HCT116 (cell line): ENCODE data around the gene C4orf46. TPM values are rescaled to one million over a fixed set of nuclear protein-coding genes. Genes with fewer than 3 reads are reported as not detected.

Experiments
- ATAC-seq: fragments of 200-7000 bp; cut with Tn5 transposase; 2 replicates; pipeline ENCODE4 v1.9.1; 2020; ENCODE audit warnings: mild to moderate bottlenecking, moderate library complexity
- BruUV-seq: library from RNA; stranded (reverse); fragments of 400-500 nt; replicated peaks from 2 replicates; lab custom pipeline; 2021; lab: Mats Ljungman, UMichigan
- CTCF ChIA-PET: fragments of 300-600 bp; sonication (Branson Sonifier 250); formaldehyde crosslinking; loops from one replicate; lab custom pipeline; 2021; ENCODE audit warnings: antibody characterized with exemption; lab: Charles Lee
- POLR2A ChIA-PET: fragments of 300-600, 350-600 bp; sonication (Branson Sonifier 250); formaldehyde crosslinking; loops from one replicate; lab custom pipeline; 2021; ENCODE audit warnings: antibody characterized with exemption; lab: Charles Lee
- RAD21 ChIA-PET, 2 experiments: fragments of 300-600 bp; sonication (Branson Sonifier 250); formaldehyde crosslinking; loops; one replicate each; lab custom pipeline; 2023; ENCODE audit warnings: low total read pairs in 2 of 2; ENCODE audit not compliant: uncharacterized antibody in 2 of 2, unreplicated experiment in 2 of 2, low non-redundant PET in 1 of 2; lab: Charles Lee
- DNase-seq: peaks from one replicate; pipeline ENCODE4 v3.0.0-alpha.2; 2010; ENCODE audit warnings: low read depth, low spot score
- H2AFZ ChIP-seq: fragments of 200-600 bp; shearing (Covaris generic), sonication (generic); 2 replicates; pipeline ENCODE4 v1.6.1; 2017; ENCODE audit warnings: low read depth, mixed run types, mixed read lengths, antibody characterized with exemption, low read length; ENCODE audit not compliant: poor library complexity, severe bottlenecking
- H3K27ac ChIP-seq: 2 replicates; pipeline ENCODE4 v1.5.1; 2012; ENCODE audit warnings: low read depth, low read length
- H3K27me3 ChIP-seq: fragments of 200-600 bp; sonication (generic); 2 replicates; pipeline ENCODE4 v1.6.1; 2016; ENCODE audit warnings: mixed run types, low read length, mixed read lengths; ENCODE audit not compliant: insufficient read depth
- H3K36me3 ChIP-seq, 2 experiments: fragments of 200-500 bp in 1 of 2; fragments of 200-600 bp in 1 of 2; sonication (Bioruptor generic) in 1 of 2; sonication (generic) in 1 of 2; 2 replicates each; pipeline versions ENCODE4 v1.5.1 to v1.6.1; 2014 to 2016; ENCODE audit warnings: low read length in 2 of 2, inconsistent platforms in 1 of 2, mixed read lengths in 1 of 2, mixed run types in 1 of 2; ENCODE audit not compliant: insufficient read depth in 2 of 2, control insufficient read depth in 1 of 2
- H3K4me1 ChIP-seq, 2 experiments: fragments of 200-600 bp in 1 of 2; sonication (generic) in 1 of 2; 2 replicates each; pipeline versions ENCODE4 v1.5.1 to v1.6.1; 2012 to 2017; ENCODE audit warnings: low read length in 2 of 2, inconsistent platforms in 1 of 2, mild to moderate bottlenecking in 1 of 2, mixed read lengths in 1 of 2, mixed run types in 1 of 2, moderate library complexity in 1 of 2; ENCODE audit not compliant: insufficient read depth in 2 of 2, control insufficient read depth in 1 of 2
- H3K4me2 ChIP-seq: fragments of 200-600 bp; sonication (generic); 2 replicates; pipeline ENCODE4 v1.6.1; 2017; ENCODE audit warnings: mixed run types, low read length, mixed read lengths
- H3K4me3 ChIP-seq, 2 experiments: fragments of 200-600 bp in 1 of 2; sonication (generic) in 1 of 2; replicated peaks in 1 of 2; 2 replicates each; pipeline ENCODE4 v1.5.1; 2011 to 2016; ENCODE audit warnings: low read length in 2 of 2, control low read depth in 1 of 2, low read depth in 1 of 2, mild to moderate bottlenecking in 1 of 2, mixed read lengths in 1 of 2, mixed run types in 1 of 2
- H3K79me2 ChIP-seq: fragments of 200-600 bp; sonication (generic); 2 replicates; pipeline ENCODE4 v1.6.1; 2017; ENCODE audit warnings: mild to moderate bottlenecking, mixed run types, low read length, moderate library complexity, mixed read lengths; ENCODE audit not compliant: insufficient read depth
- H3K9ac ChIP-seq: fragments of 200-600 bp; sonication (generic); 2 replicates; pipeline ENCODE4 v1.6.1; 2016; ENCODE audit warnings: low read length, mixed read lengths
- H3K9me2 ChIP-seq: fragments of 200-600 bp; sonication (generic), shearing (Covaris generic); 2 replicates; pipeline ENCODE4 v1.6.1; 2017; ENCODE audit warnings: mixed run types, mild to moderate bottlenecking, moderate library complexity; ENCODE audit not compliant: insufficient read depth
- H3K9me3 ChIP-seq, 2 experiments: fragments of 200-500 bp in 1 of 2; fragments of 200-600 bp in 1 of 2; sonication (Bioruptor generic) in 1 of 2; sonication (generic) in 1 of 2; 2 replicates each; pipeline ENCODE4 v1.6.1; 2014 to 2017; ENCODE audit warnings: low read length in 2 of 2, mixed read lengths in 2 of 2, inconsistent platforms in 1 of 2, low read depth in 1 of 2, mild to moderate bottlenecking in 1 of 2, mixed run types in 1 of 2, moderate library complexity in 1 of 2; ENCODE audit not compliant: control insufficient read depth in 1 of 2, insufficient read depth in 1 of 2
- H4K20me1 ChIP-seq: fragments of 200-600 bp; sonication (generic), shearing (Covaris generic); 2 replicates; pipeline ENCODE4 v1.6.1; 2017; ENCODE audit warnings: mixed run types, mild to moderate bottlenecking, moderate library complexity; ENCODE audit not compliant: insufficient read depth
- ATF3 ChIP-seq: IDR thresholded peaks from 2 replicates; pipeline ENCODE4 v1.6.1; 2012
- CBX3 ChIP-seq: IDR thresholded peaks from 2 replicates; pipeline ENCODE4 v1.6.1; 2012; ENCODE audit warnings: low read depth
- EGR1 ChIP-seq: IDR thresholded peaks from 2 replicates; pipeline ENCODE4 v1.6.1; 2012; ENCODE audit warnings: low read depth
- EZH2phosphoT487 ChIP-seq: fragments of 200-600 bp; IDR thresholded peaks from 2 replicates; pipeline ENCODE4 v1.6.1; 2018; ENCODE audit warnings: antibody characterized with exemption, borderline replicate concordance
- RAD21 ChIP-seq: IDR thresholded peaks from 2 replicates; pipeline ENCODE4 v1.6.1; 2012; ENCODE audit warnings: low read depth, mild to moderate bottlenecking
- ZBTB33 ChIP-seq: IDR thresholded peaks from 2 replicates; pipeline ENCODE4 v1.6.1; 2011; ENCODE audit warnings: mild to moderate bottlenecking, low read length, moderate library complexity; ENCODE audit not compliant: insufficient replicate concordance; ENCODE audit errors: extremely low read depth
- intact Hi-C: fragments of 100-400 bp; cut with micrococcal nuclease; formaldehyde crosslinking; loops from 2 replicates; pipeline ENCODE4 v1.10.0; 2022
- total RNA-seq: library from RNA; stranded (reverse); gene quantifications from one replicate; pipeline ENCODE4 v1.2.1, GENCODE V29; 2021; ENCODE audit not compliant: unreplicated experiment
- TF ChIP-seq, protein P1 (sequence below), 3 experiments: fragments of 200-600 bp in 1 of 3; sonication (generic) in 1 of 3; IDR thresholded peaks in 2 of 3; conservative IDR thresholded peaks in 1 of 3; 2 replicates each; pipeline ENCODE4 v1.5.1; 2012 to 2017; ENCODE audit warnings: low read depth in 2 of 3, low read length in 2 of 3, antibody characterized with exemption in 1 of 3, borderline replicate concordance in 1 of 3, control low read depth in 1 of 3, mild to moderate bottlenecking in 1 of 3, mixed read lengths in 1 of 3, mixed run types in 1 of 3, moderate library complexity in 1 of 3; ENCODE audit not compliant: insufficient read depth in 1 of 3
- TF ChIP-seq, protein P2 (sequence below): IDR thresholded peaks from 2 replicates; pipeline ENCODE4 v1.6.1; 2012; ENCODE audit warnings: low read depth

Gene C4orf46
- total RNA-seq, 1 experiment from 2014 or later: 16.3 TPM

DNA sequence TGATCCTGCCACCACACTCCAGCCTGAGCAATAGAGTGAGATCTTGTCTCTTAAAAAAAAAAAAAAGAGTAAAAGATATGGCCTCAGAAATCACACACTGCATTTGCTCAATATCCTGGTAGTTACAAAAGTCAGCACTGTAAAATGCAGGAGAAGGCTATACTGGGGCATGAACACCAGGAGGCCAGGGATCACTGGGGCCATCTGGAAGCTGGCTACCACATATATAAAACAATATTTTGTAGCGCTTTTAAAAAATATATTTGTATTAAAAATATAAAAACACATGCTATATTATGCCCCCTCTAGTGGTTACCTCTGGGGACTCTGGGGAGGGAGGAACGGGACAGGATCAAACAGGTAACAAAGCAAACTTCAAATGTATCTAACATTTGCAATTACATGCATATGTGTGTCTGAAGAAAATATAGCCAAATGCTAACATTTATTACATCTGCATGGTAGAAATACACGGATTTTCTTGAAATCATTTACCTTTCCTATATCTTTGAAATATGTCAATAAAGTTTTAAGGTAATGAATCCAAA, 4.0 kb downstream of the C4orf46 start:
- peaks cover 48% of the 10 kb centered on the region for H3K79me2 ChIP-seq
- DNase-seq (no peak), ATAC-seq (no peak)
- ChIA-PET CTCF (interaction anchor here (0.7 to 1.0 kb wide), 2 partner anchors 11 to 184 kb away, joined by 3 to 5 read pairs; no protein-coding TSS in a partner anchor), RAD21 (interaction anchor here in 1 of 2 experiments (0.6 kb wide), 1 partner anchor 153 kb away, joined by 3 read pairs; no protein-coding TSS in a partner anchor), POLR2A (no interaction called here)
- H3K4me1 ChIP-seq: peaks cover 5 to 10% of the 10 kb centered on the region in 2 experiments; a peak in 3 of 4 replicates
- no peaks in the 10 kb centered on the region for H3K27me3 ChIP-seq
- intact Hi-C loops: no loop called here
- H3K36me3 ChIP-seq: peaks cover 0 to 4% of the 10 kb centered on the region in 2 experiments; a peak in 1 of 4 replicates
- no peak overlapping the region for H3K4me2 ChIP-seq
- H3K9me2 ChIP-seq: no peaks in the 10 kb centered on the region
- TF ChIP-seq EGR1 (no peak), ATF3 (no peak), ZBTB33 (no peak), CBX3 (no peak), EZH2phosphoT487 (no peak), RAD21 (peak; percentile 17; the same call in 1 of the 2 replicates)
- TF ChIP-seq, protein P1, sequence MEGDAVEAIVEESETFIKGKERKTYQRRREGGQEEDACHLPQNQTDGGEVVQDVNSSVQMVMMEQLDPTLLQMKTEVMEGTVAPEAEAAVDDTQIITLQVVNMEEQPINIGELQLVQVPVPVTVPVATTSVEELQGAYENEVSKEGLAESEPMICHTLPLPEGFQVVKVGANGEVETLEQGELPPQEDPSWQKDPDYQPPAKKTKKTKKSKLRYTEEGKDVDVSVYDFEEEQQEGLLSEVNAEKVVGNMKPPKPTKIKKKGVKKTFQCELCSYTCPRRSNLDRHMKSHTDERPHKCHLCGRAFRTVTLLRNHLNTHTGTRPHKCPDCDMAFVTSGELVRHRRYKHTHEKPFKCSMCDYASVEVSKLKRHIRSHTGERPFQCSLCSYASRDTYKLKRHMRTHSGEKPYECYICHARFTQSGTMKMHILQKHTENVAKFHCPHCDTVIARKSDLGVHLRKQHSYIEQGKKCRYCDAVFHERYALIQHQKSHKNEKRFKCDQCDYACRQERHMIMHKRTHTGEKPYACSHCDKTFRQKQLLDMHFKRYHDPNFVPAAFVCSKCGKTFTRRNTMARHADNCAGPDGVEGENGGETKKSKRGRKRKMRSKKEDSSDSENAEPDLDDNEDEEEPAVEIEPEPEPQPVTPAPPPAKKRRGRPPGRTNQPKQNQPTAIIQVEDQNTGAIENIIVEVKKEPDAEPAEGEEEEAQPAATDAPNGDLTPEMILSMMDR (IDR thresholded peaks at IDR 0.05 in 2 of 3, conservative IDR thresholded peaks at IDR 0.05 in 1 of 3; ENCODE audit: borderline replicate concordance in 1 of 3, insufficient read depth in 1 of 3, low read depth in 2 of 3, low read length in 2 of 3): peak; percentile 32 to 65 (median 51); a peak in 5 of 6 replicates
- TF ChIP-seq, protein P2, sequence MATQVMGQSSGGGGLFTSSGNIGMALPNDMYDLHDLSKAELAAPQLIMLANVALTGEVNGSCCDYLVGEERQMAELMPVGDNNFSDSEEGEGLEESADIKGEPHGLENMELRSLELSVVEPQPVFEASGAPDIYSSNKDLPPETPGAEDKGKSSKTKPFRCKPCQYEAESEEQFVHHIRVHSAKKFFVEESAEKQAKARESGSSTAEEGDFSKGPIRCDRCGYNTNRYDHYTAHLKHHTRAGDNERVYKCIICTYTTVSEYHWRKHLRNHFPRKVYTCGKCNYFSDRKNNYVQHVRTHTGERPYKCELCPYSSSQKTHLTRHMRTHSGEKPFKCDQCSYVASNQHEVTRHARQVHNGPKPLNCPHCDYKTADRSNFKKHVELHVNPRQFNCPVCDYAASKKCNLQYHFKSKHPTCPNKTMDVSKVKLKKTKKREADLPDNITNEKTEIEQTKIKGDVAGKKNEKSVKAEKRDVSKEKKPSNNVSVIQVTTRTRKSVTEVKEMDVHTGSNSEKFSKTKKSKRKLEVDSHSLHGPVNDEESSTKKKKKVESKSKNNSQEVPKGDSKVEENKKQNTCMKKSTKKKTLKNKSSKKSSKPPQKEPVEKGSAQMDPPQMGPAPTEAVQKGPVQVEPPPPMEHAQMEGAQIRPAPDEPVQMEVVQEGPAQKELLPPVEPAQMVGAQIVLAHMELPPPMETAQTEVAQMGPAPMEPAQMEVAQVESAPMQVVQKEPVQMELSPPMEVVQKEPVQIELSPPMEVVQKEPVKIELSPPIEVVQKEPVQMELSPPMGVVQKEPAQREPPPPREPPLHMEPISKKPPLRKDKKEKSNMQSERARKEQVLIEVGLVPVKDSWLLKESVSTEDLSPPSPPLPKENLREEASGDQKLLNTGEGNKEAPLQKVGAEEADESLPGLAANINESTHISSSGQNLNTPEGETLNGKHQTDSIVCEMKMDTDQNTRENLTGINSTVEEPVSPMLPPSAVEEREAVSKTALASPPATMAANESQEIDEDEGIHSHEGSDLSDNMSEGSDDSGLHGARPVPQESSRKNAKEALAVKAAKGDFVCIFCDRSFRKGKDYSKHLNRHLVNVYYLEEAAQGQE: no peak
- H4K20me1 ChIP-seq: no peaks in the 10 kb centered on the region
- no peak overlapping the region for H3K9ac ChIP-seq
- no peaks in the 10 kb centered on the region for H3K9me3 ChIP-seq
- H3K27ac ChIP-seq: no peak overlapping the region
- no TSS peak for BruUV-seq
- H3K4me3 ChIP-seq: no peak overlapping the region
- no peak overlapping the region for H2AFZ ChIP-seq
